ENCODE data around the gene MAP3K3. TPM values are rescaled to one million over a fixed set of nuclear protein-coding genes. Genes with fewer than 3 reads are reported as not detected.

Gene MAP3K3
- total and polyA plus RNA-seq, 9 of the 15 experiments (the other 6 are each of a cell fraction or from before 2014, with no cell fraction given), result 0.69 to 16.5 (median 12.1) TPM

GRCh38 chr17:63629627-63630026 lies 7.4 kb downstream of the MAP3K3 start (continued):
- no peak for TF ChIP-seq HDAC2 (IDR thresholded peaks at IDR 0.05)
- TF ChIP-seq SNAPC5 (CRISPR knock-in tag; IDR thresholded peaks at IDR 0.05), result no peak
- TF ChIP-seq SREBF2 (CRISPR knock-in tag; IDR thresholded peaks at IDR 0.05), result no peak
- no peak for TF ChIP-seq NR4A1 (CRISPR knock-in tag; IDR thresholded peaks at IDR 0.05)
- no peak for TF ChIP-seq NR4A1 (tag; IDR thresholded peaks at IDR 0.05)
- TF ChIP-seq PML (IDR thresholded peaks at IDR 0.05; ENCODE audit: low read length), result no peak

GRCh38 chr17:63631062-63631461 lies 8.8 kb downstream of the MAP3K3 start:
- Histone ChIP-seq H3K4me3 (no peak overlapping the region), H3K9ac (ENCODE audit: insufficient read depth in 1 of 2, low read depth in 2 of 2, low read length in 2 of 2) (no peak overlapping the region), H2AFZ (ENCODE audit: low read depth, low read length) (no peak overlapping the region), H3K27me3 (ENCODE audit: control insufficient read depth in 2 of 2, insufficient read depth in 2 of 2, low read length in 2 of 2) (no peaks in the 10 kb centered on the region), H3K4me1 (replicated peaks in 1 of 2; ENCODE audit: control insufficient read depth in 2 of 2, insufficient read depth in 2 of 2, low read length in 2 of 2) (peaks cover 3 to 31% of the 10 kb centered on the region in 2 experiments; a peak in 4 of 5 replicates), H4K20me1 (replicated peaks; ENCODE audit: control insufficient read depth, insufficient read depth, low read length) (no peaks in the 10 kb centered on the region), H3K27ac (ENCODE audit: extremely low read depth, low read depth, low read length) (no peak overlapping the region), H3K9me3 (replicated peaks; ENCODE audit: control insufficient read depth, insufficient read depth, low read depth, low read length) (no peaks in the 10 kb centered on the region), H3K9me1 (ENCODE audit: control insufficient read depth, insufficient read depth, low read length) (peaks cover 3% of the 10 kb centered on the region), H3K4me2 (ENCODE audit: insufficient read depth, low read length) (no peak overlapping the region), H3K36me3 (ENCODE audit: control insufficient read depth, insufficient read depth, low read length) (peaks cover 21% of the 10 kb centered on the region), H3K79me2 (ENCODE audit: control insufficient read depth, insufficient read depth, low read length) (peaks cover 11% of the 10 kb centered on the region; the same call in 2 of the 3 replicates)
- CTCF ChIA-PET (ENCODE audit: low intra/inter-chr PET ratio), result no interaction called here
- no TSS peak for BruUV-seq (replicated peaks)
- FAIRE-seq, result no peak
- WGBS (ENCODE audit: insufficient coverage, low coverage, missing lambda C conversion rate), result 52% methylated on average over 3 of the region's 3 CpGs
- in situ Hi-C loops (cut with MboI), result no loop called here
- no peak for ATAC-seq
- intact Hi-C loops (cut with micrococcal nuclease), result no loop called here
- no peak for DNase-seq (ENCODE audit: extremely low read depth in 1 of 4, low spot score in 3 of 4)
- POLR2A ChIA-PET, result no interaction called here
- TF ChIP-seq ZNF3 (CRISPR knock-in tag; IDR thresholded peaks at IDR 0.05) (peak; percentile 34; the same call in 1 of the 2 replicates), STAT5A (IDR thresholded peaks at IDR 0.05; ENCODE audit: borderline replicate concordance, low read length) (no peak), EZH2 (IDR thresholded peaks at IDR 0.05; ENCODE audit: borderline replicate concordance, low read depth, low read length) (no peak), SRSF3 (IDR thresholded peaks at IDR 0.05; ENCODE audit: insufficient read depth, low read length) (no peak), CTCFL (IDR thresholded peaks at IDR 0.05; ENCODE audit: borderline replicate concordance, insufficient read depth, low read depth, low read length, poor library complexity, severe bottlenecking) (no peak)
